Activated CD4-positive, alpha-beta T cell treated with anti-CD3 and anti-CD28 coated beads, Interleukin-2, amount 50 U/mL, for 4 hours (primary cell): ENCODE data around the gene NBPF26.
"Not testable (repeated sequence)": the region's sequence is repeated elsewhere in the genome, so short reads cannot be mapped to it uniquely, and the experiment has no call there.

Source experiments
- DNase-seq, 2 experiments: peaks; one replicate each; pipeline ENCODE4 v3.0.0-alpha.2; 2020

NBPF26 gene

DNA sequence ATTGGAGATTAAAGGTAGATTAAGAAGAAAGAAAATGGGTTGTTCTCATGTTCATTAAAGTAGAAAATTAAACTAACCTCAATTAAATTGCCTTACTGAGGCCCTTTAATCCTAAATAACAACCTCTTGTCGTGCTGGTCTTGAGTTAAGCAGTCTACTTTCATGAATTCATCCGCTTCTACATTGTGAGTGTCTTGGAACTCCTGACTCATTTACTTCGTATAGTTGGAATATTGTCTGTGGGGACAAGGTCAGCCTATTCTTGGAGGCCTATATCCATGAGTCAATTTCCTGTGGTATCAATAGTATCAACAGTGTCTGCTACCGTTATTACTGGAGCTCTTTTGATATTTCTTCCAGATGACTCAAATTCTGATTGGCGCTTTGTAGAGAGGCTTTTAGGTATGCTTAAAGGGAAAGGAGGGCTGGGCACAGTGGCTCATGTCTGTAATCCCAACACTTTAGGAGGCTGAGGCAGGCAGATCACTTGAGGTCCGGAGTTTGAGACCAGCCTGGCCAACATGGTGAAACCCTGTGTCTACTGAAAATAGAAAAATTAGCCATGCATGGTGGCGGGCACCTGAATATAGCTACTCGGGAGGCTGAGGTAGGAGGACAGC is 136.0 kb downstream of the NBPF26 start:
- not testable (repeated sequence) for DNase-seq

DNA sequence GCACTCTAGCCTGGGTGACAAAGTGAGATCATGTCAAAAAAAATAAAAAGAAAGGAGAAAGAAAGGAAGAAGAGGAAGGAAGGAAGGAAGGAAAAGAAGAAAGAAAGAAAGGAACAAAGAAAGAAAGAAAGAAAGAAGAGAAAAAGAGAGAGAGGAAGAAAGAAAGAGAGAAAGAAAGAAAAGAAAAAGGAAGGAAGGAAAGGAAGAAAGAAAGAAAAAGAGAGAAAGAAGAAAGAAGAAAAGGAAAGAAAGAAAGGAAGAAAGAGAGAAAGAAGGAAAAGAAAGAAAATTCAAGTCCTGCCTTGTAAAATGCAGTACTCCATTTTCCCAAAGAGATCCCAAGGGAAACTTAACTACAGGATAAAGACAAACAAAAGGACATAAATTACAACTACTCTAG is 154.5 kb downstream of the NBPF26 start:
- not testable (repeated sequence) for DNase-seq

DNA sequence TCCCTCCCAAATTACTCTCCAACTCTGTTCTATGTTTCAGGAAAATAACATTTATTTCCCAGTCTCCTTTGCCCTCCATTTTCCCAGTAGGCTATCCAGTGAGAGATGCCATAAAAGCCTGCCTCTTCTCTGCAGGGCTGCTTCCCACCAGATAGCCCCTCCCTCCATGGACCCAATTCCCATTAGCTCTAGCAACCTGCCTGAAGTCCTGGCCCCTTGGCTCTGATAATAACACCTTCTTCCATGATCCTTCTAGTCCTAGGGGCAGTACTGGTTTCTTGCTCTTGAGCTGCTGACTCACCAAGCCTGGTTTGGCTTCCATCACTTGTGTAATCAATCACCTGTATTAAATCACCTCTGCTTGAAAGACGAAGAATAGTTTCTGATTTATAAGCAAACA is 156.3 kb downstream of the NBPF26 start:
- not testable (repeated sequence) for DNase-seq

DNA sequence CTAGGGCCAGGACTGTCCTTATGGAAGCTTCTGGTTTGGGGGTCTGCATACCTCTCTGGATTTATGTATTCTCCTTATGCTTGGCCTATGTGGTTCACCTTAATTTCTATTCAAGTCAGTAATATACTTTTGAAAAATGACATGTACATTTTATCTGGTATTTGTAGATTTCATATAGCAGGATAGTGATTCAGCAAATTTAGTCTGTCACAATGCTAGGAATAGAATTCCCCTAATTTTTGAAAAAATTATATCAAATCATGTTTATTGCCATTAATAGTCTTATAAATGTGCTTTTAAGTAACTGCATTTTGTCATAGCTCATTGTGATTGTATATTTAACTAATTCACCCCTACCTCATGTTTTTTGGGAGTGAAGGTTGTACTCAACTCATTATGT is 158.2 kb downstream of the NBPF26 start:
- DNase-seq = not testable (repeated sequence)
